NCI-H69 (cell line): Measurements from ENCODE around the gene IQGAP1.
A peak's percentile ranks its signal among the peaks of the same experiment; 100 is the strongest.
"Not testable (repeated sequence)": the region's sequence is repeated elsewhere in the genome, so short reads cannot be mapped to it uniquely, and the experiment has no call there.

ENCODE experiments used
- DNase-seq: peaks from one replicate; lab custom pipeline; 2025; lab: John Stamatoyannopoulos, UW

IQGAP1 gene

DNA sequence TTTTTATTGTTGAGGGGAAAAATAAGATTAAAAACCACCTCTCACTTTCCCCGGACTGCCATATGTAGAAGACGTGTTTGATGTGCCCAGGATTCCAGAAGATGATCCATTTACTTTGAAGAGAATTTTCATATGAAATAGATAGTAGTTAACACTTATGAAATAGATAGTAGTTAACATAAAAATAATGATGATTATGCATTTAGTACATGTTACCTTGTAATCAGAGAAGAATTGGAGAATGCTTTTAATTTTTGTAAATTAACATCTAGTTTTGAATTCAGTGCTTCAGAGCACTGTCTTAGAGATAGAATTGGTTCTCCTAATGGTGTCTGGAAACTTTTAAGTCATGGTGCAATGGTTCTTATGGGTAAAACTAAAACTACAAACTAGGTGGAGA lies 95.6 kb downstream of the IQGAP1 start:
- no peak for DNase-seq

DNA sequence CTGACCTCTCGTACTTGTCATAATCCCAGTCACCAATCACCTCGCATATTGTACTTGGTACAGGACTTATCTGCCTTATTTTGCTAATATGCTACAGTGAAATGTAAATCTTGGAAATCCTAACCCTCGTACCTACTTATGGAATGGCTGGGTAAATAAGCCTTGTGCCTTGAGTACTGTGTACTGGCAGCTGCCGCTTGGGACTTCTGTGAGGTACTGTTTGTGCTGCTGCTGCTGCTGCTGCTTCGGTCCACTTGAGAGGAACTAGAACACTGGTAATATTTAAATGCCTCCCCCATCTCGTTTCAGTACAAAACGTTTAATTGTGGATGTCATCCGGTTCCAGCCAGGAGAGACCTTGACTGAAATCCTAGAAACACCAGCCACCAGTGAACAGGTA lies 99.1 kb downstream of the IQGAP1 start:
- no peak for DNase-seq

DNA sequence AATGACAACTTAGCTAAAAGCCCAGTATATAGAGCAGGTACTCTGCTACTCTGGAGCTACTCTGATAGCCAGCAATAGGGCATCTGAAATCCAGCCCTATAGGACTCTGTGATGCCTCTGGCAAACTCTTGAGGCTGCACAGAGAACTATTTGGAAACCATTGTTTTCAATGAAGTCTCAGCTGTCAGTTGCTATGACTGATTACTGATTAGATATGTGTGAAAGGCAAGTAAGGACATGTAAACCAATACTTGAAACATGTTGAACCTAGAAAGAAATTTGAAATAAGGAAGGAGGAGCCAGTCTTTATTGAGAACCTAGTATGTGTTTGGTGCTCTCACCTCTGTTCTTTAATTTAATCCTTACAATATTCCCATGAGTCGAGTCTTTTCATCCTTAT lies 101.5 kb downstream of the IQGAP1 start:
- no peak for DNase-seq

DNA sequence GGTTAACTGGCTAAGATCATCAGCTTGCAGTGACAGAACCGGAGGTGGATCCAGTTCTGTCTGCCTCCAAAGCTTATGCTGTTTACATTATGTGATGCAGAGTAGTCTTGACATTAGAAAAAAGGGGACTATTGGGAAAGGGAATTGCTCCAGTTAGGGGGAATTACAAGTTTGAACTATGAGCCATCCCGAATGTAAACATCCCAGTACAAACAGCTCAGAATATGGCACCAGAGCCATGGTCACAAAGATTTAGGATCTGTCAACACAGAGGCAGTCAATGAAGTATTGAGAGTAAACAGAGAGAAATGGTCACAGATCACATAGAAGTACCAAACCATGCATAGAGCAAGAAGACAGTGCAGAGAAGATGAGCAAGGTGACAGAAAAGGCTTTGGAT lies 101.9 kb downstream of the IQGAP1 start:
- no peak for DNase-seq

DNA sequence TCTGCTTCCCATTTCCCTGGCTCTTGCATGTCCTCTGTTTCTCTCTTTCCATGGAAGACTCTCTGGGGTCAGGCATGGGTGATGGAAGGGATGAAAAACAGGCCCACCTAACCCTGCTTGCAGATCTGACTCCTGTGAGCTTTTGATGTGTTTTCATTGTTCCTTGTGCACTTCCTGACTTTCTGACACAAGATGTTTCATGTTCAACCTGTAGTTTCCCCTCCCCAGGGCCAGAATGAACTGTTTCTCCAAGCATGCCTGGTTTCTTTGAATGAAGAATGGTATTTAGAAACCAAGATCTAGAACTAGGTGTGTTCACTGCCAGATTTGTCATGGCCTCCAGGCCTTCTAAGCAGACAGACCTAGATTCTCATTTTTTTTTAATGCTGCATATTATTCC lies 105.6 kb downstream of the IQGAP1 start:
- no peak for DNase-seq

DNA sequence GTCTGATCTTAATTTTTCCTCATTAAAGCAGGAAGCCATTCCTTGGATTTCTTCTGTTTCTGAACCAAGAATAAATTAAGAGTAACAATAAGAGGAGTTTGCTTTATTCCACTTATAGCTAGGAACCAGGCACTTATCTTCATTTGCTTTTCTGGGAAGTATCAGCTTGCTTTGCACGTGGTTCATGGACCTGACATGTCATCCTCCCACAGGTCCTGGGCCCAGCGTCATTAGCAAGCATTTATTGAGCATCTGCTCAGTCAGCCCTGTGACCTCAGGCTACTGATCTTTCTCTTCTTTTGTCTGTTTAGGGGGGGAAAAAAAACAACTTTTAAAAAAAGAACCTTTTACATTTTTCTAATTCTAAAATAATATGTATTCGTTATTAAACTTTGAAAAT lies 107.0 kb downstream of the IQGAP1 start:
- no peak for DNase-seq

DNA sequence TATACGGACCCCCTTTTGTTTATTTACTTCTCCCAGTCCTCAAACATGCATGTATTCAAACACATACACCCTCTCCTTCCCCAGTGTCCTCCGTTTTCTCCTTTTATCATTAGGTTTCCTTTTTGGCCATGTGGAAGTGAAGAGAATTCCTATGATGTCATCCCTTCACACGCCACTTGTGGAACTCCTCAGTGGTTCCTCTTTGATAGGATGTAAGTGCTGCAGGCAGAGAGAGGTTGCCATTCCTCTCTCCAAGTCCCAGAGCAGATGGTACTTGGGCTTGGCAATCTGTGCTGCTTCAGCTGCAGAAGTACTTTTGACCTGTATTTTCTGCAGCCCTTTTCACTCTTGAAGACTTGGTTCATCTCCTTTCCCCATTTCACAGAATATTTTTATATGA lies 108.7 kb downstream of the IQGAP1 start:
- DNase-seq, result no peak

DNA sequence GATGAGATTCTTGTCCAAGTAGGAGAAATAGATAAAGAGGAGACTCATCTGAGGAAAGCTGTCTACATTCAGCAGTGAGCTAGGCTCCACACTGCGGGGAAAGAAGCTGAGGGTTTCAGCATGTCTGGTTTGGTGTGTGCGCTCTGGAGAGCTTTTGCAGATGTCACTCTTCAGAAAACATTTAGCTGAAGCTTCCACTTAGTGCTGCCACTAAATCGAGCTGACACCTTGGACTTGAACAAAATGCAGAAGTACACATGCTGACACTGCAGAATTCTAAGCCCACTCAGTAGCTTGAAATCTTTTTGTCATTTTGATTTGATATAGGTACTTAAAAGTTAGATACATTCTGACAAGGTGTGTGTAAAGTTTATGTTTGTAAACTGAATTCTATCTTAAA lies 109.3 kb downstream of the IQGAP1 start:
- DNase-seq, result no peak

DNA sequence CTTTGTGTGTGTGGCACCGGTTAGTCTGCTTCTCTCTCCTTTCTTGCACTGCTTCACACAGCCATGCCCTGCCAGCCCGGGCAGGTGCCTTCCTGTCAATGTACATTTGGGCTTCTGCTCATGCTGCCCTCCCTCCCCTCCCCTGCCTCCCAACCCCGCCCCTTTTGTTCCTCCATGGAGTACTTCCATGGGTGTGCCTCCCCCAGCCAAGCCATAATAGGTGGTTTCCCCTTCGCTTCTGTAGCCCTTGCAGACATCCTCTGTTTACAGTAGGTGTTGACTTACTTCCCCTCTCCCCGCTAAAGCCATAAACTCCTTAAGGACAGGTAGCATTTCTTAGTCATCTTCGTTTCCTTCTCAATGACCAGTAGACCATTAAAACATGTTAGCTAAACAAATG lies 109.9 kb downstream of the IQGAP1 start:
- DNase-seq, result peak; percentile 83

DNA sequence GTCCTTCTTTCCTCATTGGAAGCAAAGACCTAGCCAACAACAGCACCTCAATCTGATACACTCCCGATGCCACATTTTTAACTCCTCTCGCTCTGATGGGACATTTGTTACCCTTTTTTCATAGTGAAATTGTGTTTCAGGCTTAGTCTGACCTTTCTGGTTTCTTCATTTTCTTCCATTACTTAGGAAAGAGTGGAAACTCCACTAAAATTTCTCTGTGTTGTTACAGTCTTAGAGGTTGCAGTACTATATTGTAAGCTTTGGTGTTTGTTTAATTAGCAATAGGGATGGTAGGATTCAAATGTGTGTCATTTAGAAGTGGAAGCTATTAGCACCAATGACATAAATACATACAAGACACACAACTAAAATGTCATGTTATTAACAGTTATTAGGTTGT lies 112.1 kb downstream of the IQGAP1 start:
- DNase-seq, result no peak

DNA sequence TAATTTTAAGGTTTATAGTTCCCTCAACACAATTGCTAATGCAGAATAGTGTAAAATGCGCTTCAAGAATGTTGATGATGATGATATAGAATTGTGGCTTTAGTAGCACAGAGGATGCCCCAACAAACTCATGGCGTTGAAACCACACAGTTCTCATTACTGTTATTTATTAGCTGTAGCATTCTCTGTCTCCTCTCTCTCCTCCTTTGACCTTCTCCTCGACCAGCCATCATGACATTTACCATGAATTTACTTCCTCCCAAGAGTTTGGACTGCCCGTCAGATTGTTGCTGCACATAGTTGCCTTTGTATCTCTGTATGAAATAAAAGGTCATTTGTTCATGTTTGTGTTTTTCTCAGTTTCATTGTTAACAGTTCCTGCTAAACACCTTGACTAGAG lies 113.9 kb downstream of the IQGAP1 start:
- DNase-seq, result no peak

DNA sequence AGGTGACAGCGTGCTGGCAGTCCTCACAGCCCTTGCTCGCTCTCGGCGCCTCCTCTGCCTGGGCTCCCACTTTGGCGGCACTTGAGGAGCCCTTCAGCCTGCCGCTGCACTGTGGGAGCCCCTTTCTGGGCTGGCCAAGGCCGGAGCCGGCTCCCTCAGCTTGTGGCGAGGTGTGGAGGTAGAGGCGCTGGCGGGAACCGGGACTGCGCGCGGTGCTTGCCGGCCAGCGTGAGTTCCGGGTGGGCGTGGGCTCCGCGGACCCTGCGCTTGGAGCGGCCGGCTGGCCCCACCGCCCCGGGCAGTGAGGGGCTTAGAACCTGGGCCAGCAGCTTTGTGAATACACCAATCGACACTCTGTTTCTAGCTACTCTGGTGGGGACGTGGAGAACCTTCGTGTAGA lies 122.7 kb downstream of the IQGAP1 start:
- DNase-seq, result not testable (repeated sequence)

DNA sequence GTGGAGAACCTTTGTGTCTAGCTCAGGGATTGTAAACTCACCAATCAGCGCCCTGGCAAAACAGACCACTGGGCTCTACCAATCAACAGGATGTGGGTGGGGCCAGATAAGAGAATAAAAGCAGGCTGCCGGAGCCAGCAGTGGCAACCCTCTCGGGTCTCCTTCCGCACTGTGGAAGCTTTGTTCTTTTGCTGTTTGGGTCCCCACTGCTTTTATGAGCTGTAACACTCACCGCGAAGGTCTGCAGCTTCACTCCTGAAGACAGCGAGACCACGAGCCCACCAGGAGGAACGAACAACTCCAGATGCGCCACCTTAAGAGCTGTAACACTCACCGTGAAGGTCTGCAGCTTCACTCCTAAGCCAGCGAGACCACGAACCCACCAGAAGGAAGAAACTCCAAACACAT lies 123.2 kb downstream of the IQGAP1 start:
- not testable (repeated sequence) for DNase-seq

DNA sequence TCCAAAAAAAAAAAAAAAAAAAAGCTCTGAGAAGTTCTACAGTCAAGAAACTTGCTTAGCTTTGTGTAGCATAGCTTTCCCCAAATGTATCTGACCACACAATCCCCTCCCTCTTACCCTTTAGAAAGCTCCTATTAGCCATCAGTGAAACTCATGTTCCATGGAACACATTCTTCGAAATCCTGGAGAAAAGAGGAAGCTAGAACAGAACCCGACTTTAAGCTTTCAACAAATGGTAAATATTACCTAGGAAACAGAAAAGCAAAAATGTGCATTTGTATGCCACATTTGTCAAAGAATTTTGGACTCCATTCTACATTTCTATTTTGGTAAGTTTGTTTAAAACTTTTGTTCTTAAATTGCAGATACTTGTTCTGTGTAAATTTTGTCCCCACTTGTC lies 124.2 kb downstream of the IQGAP1 start:
- no peak for DNase-seq

DNA sequence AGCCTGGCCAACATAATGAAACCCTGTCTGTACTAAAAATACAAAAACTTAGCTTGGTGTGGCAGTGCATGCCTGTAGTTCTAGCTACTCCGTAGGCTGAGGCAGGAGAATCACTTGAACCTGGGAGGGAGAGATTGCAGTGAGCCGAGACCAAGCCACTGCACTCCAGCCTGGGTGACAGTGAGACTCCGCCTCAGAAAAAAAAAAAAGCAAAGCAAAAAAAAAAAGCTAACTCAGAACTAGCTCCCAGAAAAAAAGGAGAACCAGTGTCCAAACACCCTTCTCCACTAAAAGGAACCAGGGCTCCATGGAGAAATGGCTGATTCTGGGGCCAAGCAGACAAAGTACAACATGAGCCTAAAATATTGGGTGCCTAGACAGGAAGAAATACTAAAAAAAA lies 124.9 kb downstream of the IQGAP1 start:
- no peak for DNase-seq

DNA sequence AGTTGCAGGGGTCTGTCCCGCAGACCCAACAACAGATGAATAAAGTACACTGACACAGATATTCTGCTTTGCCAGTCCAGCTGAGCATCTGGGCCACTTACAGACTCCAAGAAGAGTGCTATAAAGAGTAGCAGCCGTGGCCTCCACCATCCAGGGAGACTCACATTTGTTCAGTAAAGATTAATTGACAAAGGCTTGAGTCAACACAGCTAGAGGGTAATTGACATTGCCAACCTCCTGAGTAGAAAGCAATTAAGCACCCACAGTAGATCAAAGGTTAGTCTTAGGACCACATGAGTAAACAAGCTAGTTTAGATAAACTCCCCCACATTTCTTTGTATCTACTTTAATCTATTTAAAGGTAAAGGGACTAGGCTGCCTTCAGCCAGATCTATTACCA lies 125.4 kb downstream of the IQGAP1 start:
- peak; percentile 12 for DNase-seq

DNA sequence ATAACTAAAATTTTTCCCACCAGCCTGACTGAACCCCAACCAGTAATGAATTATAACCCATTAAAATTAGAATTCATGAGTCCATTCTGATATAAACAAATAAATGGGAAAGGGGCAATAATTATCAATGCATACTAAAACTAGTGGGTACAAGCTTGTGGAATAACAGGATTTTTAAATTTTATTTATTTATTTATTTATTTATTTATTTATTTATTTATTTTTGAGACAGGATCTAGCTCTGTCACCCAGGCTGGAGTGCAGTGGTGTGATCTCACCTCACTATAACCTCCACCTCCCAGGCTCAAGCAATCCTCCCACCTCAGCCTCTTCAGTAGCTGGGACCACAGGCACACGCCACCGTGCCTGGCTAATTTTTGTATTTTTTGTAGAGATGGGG lies 125.9 kb downstream of the IQGAP1 start:
- not testable (repeated sequence) for DNase-seq

DNA sequence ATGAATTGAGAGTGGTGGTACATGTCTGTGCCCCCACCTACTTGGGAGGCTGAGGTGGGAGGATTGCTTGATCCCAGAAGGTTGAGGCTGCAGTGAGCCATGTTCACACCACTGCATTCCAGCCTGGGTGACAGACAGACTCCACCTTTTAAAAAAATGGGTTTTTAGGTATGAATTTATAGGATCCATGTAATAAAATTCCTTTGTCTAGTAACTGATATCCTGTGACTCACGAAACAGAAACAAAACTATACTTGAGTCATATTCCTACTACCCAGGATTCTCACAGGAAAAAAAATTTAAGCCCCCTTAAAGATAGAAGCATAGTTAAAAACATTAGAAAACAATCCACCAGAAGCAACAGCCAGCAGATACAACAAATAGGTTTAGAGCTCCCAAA lies 131.6 kb downstream of the IQGAP1 start:
- DNase-seq, result no peak

DNA sequence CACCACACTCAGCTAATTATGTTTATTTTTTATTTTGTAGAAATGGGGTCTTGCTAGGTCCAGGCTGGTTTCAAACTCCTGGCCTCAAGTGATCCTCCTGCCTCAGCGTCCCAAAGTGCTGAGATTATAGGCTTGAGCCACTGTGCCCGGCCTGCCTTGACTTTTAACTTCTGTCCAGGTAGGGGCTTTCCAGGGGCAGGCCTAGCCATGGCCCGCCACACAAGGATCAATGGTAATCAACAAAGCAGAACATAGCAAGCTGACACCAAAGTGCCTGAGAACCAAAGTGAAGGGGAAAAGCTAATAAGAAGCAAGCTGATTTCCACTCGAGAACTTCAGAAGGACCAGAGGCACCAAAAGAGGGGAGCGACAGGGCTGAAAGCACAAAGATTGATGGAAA lies 132.3 kb downstream of the IQGAP1 start:
- DNase-seq, result no peak

DNA sequence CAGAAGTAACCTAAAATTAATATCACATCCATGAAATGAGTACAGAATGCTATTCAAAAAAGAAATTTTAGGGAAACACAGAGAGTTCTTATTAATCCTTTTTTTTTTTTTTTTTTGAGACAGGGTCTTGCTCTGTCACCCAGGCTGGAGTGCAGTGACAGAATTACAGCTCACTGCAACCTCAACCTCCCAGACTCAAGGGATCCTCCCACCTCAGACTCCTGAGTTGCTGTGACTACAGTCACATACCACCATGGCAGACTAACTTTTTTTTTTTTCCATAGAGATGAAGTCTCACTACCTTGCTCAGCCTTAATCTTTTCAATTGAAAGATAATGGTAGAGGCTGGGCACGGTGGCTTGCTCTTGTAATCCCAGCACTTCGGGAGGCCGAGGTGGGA lies 135.3 kb downstream of the IQGAP1 start:
- DNase-seq, result no peak

DNA sequence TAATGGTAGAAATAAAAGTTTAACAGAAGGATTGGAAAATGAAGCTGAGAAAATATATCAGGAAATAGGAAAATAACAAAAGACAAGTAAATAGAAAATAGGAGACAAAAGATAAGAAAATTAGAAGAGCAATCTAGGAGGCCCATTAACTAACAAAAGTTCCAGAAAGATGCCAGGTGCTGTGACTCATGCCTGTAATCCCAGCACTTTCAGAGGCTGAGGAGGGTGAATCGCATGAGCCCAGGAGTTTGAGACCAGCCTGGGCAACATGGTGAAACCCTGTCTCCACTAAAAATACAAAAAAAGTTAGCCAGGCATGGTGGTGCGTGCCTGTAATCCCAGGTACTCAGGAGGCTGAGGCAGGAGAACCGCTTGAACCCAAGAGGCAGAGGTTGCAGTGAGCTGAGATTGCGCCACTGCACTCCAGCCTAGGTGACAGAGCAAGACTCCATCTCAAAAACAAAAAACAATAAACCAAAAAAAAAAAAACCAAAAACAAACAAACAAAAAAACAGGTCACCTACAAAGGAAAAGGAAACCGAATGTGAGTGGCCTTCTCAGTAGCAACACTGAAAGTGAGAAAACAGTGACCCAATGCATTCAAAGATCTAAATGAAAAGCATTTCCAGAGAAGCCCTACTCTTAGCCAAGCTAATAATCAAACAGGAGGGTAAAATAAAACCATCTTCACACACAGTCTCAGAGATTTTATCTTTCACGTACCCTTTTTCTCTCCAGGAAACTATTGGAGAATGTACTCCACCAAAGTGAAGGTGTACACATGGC lies 136.2 kb downstream of the IQGAP1 start:
- DNase-seq, result not testable (repeated sequence)

DNA sequence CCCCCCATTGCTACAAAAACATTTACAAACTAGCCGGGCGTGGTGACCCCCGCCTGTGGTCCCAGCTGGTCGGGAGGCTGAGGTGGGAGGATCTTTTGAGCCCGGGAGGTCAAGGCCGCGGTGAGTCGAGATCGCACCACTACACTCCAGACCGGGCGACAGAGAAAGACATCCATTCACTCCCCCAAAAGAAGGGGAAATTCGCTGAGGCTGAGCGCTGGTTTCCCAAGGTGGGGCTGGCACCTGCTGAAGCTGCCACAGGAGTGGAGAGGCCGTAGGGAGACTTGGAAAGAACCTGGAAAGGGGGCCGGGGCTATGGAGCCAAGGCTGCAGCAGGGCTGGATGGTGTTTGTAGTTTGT lies 140.9 kb downstream of the IQGAP1 start:
- DNase-seq, result no peak

DNA sequence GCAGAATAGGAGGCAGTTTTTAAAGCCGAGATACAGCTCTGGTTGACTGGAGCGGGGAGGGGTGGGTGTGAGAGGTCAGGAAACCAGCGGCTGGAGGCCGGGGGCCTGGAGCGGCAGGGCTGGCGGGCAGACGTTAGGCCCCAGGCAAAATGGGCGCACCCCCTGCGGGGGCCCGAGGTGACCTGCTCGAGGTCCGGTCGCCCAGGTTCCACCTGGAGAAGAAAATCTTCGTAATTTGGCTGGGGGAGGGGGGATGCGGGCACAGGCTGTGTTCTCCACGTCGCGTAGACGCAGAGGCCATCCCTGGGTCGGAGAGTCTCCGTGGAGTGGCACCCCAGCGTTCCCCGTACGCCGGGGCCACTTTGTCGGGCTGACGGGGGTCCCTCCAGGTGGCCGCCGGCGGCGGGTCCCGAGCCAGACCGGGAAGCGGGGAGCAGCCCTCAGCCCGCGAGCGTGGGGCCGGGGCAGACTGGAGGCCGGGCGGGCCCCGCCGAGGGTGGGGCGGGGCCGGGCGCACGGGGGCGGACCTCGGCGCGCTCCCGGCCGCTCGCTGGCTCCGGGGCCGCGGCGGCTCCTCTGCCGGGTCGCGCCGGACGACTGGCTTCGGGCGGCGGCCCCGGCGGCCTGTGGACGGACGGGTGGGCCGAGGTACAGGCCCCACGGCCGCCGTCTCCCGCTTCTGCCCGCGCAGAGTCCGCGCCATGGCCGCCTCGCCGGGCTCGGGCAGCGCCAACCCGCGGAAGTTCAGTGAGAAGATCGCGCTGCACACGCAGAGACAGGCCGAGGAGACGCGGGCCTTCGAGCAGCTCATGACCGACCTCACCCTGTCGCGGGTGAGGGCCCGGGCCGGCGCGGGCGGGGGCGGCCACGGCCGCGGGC lies 141.6 kb downstream of the IQGAP1 start, which contains the start of gene CRTC3:
CRTC3 (plus strand) TSS at position 553 of the 879 bp plus-strand sequence; CDS start at position 702, 149 bp downstream.
- DNase-seq, result peak; percentile 58
